HG03521 (cell line): ENCODE data around the gene IL36G.

Experiments
- ATAC-seq: cut with Tn5 transposase; IDR thresholded peaks from one replicate; pipeline ENCODE4 v1.9.1; 2021; ENCODE audit warnings: mild to moderate bottlenecking, moderate library complexity; ENCODE audit not compliant: unreplicated experiment

The IL36G gene

GRCh38 chr2:112967023-112967422 is 10.8 kb upstream of the IL36G start:
- ATAC-seq = no peak

GRCh38 chr2:112972423-112973086 is 5.3 kb upstream of the IL36G start:
- ATAC-seq = no peak

- ATAC-seq = no peak
These were observed 4.7 kb upstream of the IL36G start for GRCh38 chr2:112973156-112973555.

DNA sequence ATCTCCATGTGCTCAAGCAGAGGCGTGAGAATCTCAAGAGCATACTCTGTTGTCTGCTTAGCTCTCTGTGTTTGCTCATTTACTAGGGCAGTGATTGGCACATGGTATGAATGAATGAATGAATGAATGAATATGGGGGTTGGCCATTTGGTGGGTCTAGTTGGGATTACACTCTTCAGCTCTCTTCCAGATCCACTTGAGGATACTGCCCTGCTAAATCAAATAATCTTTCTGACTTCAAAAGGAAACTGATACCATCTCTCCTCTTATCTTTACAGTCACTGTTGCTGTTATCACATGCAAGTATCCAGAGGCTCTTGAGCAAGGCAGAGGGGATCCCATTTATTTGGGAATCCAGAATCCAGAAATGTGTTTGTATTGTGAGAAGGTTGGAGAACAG is 1.9 kb downstream of the IL36G start:
- no peak for ATAC-seq

DNA sequence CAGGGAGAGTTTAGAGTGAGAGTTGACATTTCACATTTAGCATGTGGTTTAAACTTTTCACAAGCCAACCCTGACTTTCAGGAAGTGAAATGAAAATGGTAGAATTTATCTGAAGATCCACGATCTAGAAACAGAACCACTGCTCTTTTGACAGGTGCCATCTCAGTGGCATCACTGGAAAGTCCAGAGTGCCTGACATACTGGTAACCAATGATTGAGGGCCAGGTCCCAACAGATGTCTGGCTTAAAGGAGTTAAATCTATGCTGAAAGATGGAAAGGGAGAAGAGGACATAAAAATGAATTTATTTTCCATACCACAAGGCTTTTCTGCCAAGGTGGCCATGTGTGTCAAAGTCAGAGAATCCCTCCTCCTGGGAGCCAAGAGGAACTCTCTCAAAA is 2.7 kb downstream of the IL36G start:
- no peak for ATAC-seq

DNA sequence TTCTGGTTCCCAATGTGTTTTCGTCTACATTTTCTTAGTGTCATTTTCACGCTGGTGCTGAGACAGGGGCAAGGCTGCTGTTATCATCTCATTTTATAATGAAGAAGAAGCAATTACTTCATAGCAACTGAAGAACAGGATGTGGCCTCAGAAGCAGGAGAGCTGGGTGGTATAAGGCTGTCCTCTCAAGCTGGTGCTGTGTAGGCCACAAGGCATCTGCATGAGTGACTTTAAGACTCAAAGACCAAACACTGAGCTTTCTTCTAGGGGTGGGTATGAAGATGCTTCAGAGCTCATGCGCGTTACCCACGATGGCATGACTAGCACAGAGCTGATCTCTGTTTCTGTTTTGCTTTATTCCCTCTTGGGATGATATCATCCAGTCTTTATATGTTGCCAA is 7.3 kb downstream of the IL36G start:
- ATAC-seq = no peak

GRCh38 chr2:112989611-112990010 is 11.8 kb downstream of the IL36G start:
- ATAC-seq = no peak

DNA sequence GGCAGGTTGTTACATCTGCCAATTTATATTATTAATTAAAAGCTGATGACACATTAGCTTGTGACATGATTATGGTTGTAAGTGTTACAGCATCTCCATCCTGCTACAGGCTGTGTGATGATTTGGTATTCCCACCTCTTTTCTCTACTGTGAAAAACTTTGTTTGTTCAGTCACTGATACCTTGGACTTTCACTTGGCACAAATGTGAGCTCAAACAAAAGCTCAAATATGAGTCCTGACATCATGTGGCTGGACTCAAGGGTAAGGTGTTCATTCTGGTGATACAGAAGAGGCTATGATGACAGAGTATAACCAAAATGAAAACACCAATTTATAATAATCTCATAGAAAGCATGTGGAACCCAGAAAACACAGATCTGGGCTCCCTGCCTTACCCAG is 16.0 kb downstream of the IL36G start:
- no peak for ATAC-seq

- no peak for ATAC-seq
These were observed 16.8 kb downstream of the IL36G start for GRCh38 chr2:112994648-112995047.

- ATAC-seq = no peak
These were observed 17.6 kb downstream of the IL36G start for GRCh38 chr2:112995346-112995920.

GRCh38 chr2:112996635-112997034 is 18.8 kb downstream of the IL36G start:
- no peak for ATAC-seq

- no peak for ATAC-seq
These were observed 19.3 kb downstream of the IL36G start for GRCh38 chr2:112997151-112997550.

- no peak for ATAC-seq
These were observed 22.6 kb downstream of the IL36G start for GRCh38 chr2:113000436-113000835.

GRCh38 chr2:113002677-113003076 is 24.9 kb downstream of the IL36G start:
- ATAC-seq = no peak

- no peak for ATAC-seq
These were observed 27.3 kb downstream of the IL36G start, which contains the start of gene IL36A for GRCh38 chr2:113005030-113005509. IL36A (plus strand) TSS chr2:113005459; CDS start chr2:113005872, 413 bp downstream.

GRCh38 chr2:113007250-113007649 is 29.4 kb downstream of the IL36G start:
- ATAC-seq = no peak

DNA sequence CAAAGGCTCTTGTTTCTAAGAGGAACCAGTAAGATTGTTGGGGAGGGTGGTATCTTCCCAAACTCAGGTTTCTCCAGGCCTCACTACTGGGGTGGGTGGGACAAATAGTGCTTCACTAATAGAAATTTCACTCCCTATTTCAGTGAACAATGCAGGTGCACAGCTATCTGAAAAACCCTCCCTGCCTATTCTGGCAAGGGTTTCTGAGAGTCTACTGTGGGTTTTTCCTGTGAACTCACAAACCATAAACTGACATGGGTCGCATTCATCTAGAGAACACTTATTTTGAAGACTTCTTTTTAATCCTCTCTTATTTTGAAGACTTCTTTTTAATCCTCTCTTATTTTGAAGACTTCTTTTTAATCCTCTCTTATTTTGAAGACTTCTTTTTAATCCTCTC is 31.8 kb downstream of the IL36G start:
- no peak for ATAC-seq

- ATAC-seq = no peak
These were observed 32.3 kb downstream of the IL36G start for GRCh38 chr2:113010088-113010487.

DNA sequence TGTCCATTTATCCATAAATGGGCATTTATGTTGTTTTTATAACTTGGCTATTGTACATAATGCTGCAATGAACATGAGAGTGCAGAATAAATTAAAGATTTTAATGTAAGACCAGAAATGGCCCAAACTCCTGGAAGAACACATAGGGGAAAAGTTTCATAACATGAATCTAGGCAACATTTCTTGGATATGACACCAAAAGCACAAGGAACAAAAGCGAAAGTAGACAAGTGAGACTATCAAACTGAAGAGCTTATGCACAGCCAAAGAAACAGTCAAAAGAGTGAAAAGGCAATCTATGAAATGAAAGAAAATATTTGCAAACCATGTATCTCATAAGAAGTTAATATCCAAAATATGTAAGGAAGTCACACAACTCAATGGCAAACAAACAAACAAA is 33.3 kb downstream of the IL36G start:
- ATAC-seq = no peak

GRCh38 chr2:113012436-113013335 is 34.9 kb downstream of the IL36G start:
- no peak for ATAC-seq

DNA sequence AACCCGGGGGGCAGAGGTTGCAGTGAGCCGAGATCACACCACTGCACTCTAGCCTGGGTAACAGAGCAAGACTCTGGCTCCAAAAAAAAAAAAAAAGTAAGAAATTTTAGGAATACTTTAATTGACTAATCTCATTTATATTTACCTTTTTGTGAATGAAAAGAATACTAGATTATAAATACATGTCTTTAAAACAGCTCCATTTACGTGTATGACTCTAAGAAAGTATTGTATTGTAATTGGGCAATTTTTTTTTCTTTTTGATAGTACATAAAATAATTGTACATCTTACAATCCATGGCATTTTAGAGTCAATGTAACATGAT is 35.5 kb downstream of the IL36G start:
- no peak for ATAC-seq

DNA sequence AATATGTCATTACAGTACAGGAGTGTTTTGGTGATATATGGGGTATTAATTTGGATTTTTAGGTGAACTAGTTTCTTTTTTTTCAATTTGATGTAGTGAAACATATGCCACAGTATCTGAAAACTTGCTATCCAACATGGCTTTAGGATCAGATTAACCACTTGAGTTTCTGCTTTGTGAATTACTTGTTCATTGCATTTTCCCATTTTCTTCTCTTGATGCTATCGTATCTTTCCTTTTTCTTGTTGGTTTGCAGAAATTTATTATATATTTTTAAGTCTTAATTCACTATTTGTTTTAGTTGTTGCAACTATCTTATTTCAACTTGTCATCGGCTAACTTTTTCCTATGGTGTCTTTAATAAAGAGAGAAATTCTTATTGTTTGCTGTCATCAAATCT is 36.3 kb downstream of the IL36G start:
- no peak for ATAC-seq
